Fibroblast of skin of left biceps (primary cell): Measurements from ENCODE around the gene TRA2B.
"Not testable (repeated sequence)": the region's sequence is repeated elsewhere in the genome, so short reads cannot be mapped to it uniquely, and the experiment has no call there.

Experiments used
- DNase-seq, 2 experiments: peaks; one replicate each; pipeline ENCODE4 v3.0.0-alpha.2; 2013; ENCODE audit warnings: low read depth in 2 of 2

TRA2B gene

DNA sequence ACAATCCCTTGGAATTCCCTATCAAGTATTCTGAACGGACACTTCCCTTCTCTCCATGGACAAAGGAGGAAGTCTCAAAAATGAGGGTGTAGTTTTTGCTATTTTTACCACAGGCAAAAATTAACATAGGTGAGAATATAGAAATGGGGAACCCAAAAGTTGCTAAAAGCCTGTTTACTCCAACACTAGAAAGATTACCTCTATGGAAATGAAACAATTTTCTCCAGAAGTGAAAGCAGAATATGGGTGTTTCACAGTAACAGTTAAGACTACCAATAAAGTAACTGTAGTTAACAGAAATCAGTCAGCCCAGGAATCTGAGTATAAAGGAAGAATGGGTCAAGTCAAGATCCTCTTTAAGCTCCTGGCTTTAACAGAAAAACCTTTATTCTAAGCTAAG lies 9.3 kb downstream of the TRA2B start:
- DNase-seq = no peak

DNA sequence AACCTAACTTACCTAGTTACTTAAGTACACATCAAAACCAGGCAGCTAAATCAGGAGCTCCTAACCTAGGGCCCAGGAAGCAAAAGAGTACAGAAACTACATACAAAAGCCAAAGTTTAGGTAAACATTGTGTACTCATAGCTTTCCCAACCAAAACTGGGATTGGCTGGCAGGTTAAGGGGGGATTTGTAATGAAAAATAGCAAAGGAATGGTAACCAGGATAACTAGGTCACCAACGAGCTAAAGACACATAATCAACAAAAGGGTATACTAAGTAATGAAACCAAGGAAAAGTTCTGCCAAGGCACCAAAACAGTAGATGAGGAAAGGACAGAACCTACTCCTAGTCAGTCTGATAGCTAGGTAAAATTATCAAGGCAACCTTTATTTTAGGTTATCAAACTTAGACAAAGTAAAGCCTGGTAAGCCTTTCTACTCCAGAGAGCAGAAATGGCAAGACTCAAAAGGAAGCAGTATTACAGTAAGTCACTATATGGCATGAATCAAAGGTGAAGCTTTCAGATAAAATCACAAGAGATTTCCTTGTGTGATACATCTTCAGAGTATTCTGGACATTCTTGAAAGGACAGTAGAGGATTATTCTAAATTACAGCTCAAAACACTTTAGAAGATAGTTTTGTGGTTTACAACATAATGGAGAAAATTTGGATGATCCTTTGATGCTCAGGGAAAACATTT lies 10.2 kb downstream of the TRA2B start:
- DNase-seq = no peak

DNA sequence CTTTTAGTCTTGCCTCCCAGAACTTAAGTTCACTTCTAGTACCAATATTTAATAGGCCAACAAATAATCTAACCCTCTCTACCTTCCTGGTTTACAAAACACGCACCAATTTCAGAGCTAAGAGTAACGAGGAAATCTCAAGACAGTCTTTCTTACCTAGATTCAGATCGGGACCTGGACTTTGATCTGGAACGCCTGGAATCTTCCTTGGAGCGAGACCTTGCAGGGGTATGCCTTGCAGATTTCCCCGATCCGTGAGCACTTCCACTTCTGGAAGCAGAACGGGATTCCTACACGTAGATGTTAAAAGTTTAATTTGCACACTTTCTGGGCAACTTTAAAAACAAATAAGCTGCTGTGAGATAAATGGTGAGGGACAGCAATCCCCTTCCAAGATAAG lies 11.4 kb downstream of the TRA2B start:
- DNase-seq = no peak

DNA sequence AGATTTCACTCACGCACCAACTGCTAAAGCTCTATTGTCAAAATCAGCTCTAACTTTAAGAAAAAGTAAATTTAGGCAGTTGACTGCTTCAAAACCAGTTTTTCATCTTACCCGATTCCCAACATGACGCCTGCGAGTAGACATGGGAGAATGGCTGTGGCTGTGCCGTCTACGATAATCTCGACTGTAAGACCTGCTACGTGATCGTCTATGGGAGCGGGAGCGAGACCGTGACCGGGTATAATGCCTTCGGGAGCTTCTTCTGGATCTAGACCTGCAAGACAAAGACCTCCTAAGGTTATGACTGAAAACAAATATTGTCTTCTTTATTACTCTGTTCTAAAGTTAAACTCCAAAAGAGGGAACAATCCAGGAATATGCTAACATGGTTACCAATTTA lies 12.5 kb downstream of the TRA2B start:
- DNase-seq = no peak

DNA sequence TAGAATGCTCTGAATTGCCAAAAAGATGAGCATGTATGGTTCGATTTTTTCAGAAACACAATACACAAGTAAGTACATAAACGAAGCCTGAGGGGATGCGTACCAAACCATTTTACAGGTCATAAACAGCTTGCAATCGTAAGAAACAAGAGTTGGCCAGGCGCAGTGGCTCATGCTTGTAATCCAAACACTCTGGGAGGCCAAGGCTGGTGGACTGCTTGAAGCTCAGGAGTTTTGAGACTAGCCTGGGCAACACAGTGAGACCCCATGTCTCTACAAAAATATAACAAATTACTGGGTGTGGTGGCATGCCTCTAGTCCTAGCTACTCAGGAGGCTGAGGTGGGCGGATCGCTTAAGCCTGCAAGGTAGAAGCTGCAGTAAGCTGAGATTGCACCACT lies 13.4 kb downstream of the TRA2B start:
- DNase-seq = no peak

DNA sequence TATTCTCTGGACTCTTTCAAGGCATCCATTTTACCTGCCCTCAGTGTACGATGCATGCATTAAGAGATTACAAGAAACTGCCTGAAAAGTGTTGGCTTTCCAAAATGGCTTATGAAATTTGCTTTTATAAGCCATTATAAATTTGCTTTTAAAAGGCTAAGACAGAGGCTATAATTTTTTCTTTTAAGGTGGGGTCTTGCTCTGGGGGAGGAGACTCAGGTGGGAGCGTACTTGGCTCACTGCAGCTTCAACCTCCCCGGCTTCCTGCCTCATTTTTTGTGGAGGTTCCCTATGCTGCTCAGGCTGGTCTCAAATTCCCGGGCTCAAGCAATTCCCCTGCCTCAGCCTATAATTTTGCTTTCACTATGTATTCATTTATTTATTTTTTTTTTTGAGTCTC lies 17.6 kb downstream of the TRA2B start:
- no peak for DNase-seq

DNA sequence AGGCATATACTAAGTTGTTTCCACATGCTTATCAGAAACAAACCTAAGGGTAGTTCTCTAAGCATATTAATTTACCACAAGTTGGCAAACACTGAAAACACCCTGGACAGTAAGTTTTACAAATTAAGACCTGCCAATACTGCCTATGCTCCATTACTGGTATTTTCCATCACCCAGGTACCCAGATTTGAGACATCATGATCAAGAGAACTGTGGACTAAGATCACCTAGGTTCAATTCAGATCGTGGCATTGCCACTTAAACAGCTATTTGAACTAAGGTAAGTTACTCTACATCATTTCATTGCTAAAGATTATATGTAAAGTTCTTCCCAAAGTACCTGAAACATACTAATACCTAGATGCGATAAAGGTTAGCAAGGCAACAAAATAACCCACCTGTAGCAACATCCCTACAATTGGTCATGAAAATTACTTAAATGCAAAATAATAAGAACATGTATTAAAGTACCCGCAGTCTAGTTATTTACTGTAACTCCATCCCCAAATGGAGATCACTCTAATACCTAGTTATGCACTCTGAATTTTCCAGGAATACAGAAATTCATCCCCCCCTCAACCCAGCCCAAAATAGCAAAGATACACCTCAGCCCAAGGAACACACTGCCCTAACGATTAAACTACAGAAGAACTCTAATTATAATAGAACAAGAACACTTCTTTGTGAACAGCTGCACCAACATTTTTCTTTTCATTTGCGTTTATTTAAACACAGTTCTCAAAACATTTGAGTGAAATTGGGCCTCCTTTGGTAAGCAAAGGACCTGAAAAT lies 21.6 kb downstream of the TRA2B start:
- DNase-seq = no peak

DNA sequence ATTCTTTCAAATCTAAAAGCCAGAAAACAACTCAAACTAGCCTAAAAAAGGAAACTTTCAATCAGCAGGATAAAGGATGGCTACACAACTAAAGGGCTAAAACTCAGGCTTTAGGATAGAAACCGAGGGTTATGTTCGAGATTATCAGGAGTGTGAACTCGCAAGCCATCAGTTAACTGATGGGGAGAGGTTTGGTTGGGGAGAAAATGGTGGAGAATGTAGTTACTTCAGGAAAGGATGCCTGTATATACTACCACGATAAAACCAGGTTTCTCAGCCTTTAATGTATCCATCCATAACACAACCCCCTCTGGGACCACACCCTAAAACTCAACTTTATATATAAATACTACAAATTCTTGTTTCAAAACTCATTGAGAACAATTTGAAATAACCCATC lies 22.2 kb downstream of the TRA2B start:
- DNase-seq = no peak

DNA sequence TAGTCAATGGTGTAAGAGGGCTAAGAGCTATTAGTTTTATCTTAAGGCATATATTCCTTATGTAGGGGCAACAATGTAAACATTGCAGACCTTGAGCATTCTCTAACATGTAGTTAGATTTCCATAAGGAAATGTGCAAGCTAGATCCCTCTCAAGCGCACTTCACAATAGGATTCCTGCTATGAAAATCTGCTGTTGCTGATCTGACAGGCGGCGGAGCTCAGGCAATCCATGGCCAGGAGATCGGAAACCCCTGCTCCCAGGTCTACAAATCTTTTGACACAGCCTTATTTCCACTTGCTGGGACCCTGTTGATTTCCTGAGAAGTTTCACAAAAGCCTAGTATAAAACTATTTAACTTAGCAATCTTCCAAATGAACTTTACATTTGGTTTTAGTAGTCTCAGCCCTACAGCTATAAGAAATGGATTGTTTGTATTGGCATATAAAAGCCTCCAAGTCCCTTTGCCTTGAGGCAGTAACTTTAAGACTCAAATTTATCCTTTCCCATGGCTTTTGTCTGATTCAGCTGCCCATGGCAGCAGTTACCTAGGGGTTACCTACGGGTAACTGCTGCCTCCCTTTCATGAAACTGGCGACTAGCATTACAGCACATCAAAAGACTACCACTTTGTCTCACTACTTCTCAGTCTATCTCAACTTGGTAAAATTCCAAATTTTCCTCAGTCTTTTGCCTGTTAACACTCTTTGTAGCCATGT lies 22.7 kb downstream of the TRA2B start:
- DNase-seq = no peak

DNA sequence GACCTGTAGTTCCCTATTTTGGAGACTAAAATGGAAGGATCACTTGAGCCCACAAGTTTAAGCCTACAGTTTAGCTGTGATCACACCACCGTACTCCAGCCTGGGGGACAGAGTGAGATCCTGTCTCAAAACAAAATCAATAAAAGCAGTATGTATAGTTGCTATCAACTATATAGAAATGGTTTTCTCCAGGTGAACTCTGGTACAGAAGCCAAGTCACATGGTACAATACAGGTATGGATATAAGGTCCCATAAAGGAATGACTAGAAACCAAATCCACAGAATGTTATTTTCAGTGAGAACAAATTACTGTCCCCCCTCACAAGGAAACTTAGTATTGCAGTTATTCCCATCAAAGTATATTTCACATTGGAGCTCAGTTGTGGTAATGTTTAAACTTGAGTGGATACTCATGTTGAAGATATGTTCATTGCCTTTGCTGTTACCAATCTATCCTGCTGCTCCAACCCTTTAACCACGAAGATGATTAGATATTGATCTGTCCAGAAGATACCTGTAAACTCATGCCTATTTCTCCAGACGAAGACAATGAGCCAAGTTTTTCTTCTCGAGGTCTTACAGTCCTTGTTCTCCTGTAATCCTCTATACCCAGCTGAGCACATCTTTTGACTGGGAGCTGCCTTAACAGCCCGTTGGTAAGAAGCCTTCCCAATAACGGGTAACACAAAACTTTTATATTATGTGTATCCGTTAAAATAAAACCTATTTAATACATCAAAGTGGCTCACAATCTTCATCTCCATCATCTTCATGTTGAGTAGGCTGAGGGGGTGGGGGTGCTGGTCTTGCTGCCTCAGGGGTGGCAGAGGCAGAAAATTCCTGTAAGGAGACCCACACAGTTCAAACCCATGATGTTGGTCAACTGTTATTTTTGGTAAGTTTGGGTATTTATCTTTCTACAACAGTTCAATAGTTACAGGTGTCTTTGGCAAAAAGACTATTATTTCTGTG lies 24.6 kb downstream of the TRA2B start:
- DNase-seq = no peak

DNA sequence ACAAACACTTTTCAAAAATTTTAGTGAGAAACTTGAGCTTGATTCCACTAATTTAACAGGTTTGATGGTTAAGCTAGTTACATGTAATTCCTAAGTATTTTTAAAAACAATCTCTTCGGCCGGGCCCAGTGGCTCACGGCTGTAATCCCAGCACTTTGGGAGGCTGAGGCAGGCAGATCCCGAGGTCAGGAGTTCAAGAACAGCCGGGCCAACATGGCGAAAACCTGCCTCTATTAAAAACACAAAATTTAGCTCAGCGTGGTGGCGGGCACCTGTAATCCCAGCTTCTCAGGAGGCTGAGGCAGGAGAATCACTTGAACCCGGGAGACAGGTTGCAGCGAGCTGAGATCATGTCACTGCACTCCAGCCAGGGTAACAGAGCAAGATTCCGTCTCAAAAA lies 25.3 kb downstream of the TRA2B start:
- DNase-seq = no peak

DNA sequence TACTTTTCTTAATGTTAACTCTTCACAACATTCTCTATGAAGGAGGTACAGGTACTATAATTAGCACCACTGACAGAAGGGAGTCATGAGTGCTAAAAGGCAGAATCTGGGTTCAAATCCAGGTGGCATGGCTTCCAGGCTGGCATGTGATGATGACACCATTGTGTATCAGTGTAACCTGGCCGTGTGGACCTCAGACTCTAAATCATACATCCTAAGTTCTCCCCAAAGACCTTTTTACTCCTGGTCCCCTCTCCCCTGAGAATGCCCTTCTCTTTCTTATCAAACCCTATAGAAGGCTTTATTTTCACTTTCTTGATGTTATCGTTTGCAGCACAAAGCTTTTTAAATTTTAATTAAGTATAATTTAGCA lies 26.8 kb downstream of the TRA2B start:
- DNase-seq = not testable (repeated sequence)

DNA sequence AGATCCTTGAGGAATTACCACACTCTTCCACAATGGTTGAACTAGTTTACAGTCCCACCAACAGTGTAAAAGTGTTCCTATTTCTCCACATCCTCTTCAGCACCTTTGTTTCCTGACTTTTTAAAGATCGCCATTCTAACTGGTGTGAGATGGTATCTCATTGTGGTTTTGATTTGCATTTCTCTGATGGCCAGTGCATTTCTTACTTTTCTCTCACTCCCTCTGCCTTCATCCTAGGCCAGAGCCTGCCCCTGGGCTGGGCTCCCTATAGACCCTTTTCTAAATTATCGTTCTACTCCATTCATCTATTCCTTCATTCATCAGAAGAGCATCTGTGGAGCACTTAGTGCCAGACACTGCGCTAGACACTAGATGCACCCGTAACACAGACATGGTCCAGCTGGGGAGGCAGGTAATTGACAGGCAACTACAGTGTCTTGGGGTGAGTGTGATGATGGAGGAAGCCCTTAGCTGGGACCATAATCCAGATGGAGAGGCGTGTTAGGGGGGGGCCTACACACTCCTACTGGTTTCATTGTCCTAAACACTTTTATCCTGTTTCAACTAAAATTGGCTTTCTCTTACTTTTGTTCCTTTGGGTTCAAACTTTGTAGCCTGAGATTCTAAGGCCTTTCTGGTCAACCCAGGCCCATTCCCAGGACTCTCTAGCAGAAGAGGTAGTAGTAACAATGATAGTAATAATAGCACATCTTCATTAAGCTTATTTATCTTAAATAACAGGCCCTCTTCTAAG lies 27.3 kb downstream of the TRA2B start:
- not testable (repeated sequence) for DNase-seq

DNA sequence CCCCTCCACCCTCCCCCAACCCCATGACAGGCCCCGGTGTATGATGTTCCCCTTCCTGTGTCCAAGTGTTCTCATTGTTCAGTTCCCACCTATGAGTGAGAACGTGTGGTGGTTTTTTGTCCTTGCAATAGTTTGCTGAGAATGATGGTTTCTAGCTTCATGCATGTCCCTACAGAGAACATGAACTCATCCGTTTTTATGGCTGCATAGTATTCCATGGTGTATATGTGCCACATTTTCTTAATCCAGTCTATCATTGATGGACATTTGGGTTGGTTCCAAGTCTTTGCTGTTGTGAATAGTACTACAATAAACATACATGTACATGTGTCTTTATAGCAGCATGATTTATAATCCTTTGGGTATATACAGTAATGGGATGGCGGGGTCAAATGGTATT lies 27.9 kb downstream of the TRA2B start:
- DNase-seq = not testable (repeated sequence)

DNA sequence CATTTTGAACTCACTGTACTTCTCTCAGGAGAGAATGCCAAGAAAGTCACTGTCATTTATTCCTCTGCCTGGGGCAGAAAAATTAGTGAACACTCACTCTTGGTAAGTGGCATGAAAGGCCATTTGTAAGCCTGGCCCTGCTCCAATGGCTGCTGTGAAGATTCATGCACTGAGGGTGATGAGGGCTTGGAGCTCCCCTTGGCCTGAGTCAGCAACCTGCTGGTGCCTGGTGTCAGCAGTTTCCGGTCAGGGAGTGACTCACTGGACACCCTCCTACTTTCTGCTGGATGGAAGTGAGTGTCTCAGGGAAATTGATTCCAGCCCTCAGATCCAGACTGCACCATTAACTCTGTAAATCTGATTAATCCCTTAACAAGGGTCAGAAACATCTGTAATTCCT lies 37.6 kb downstream of the TRA2B start:
- DNase-seq = peak; percentile 41 to 46

DNA sequence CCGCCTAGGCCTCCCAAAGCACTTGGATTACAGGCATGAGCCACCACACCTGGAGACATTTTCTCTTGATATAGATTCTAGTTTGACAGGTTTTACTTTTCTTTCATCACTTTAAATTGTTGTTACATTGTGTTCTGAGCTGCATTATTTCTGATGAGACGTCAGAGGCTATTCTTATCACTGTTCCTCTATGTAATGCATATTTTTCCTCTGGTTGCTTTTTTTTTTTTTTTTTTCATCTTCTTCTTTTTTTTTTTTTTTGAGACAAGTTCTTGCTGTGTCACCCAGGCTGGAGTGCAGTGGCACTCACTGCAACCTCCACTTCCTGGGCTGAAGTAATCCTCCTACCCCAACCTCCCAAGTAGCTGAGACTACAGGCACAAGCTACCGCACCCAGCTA lies 41.2 kb downstream of the TRA2B start:
- no peak for DNase-seq

DNA sequence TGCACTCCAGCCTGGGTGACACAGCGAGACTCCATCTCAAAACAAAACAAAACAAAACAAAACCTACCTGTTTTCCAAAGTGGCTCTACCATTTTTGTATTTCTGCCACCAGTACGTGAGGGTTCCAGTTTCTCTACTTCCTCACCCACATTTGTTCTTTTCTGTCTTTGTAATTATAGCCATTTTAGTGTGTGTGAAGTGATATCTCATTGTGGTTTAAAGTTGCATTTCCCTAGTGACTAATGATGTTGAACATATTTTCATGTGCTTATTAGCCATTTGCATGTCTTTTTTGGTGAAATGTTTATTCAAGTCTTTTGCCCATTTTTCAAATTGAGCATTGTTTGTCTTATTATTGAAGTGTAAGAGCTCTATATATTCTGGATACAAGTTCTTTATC lies 50.7 kb downstream of the TRA2B start:
- no peak for DNase-seq

DNA sequence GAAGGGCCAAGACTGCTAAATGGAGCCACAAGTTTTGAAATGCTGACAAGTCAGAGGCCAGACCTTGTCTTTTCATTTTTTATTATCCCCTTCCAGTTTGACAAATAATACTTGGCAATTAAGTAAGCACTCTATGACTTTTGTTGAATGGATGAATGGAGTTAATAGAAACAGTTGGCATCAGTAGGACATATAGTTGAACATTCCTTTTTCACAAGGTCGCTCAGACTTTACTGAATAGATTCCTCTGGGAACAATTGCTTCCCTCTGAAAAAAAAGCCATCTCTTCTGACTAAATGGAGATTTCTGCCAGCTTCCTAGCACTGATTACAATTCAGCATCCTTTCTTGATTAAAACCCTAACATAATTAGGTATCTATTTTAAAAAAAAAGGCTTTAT lies 53.2 kb downstream of the TRA2B start:
- no peak for DNase-seq

DNA sequence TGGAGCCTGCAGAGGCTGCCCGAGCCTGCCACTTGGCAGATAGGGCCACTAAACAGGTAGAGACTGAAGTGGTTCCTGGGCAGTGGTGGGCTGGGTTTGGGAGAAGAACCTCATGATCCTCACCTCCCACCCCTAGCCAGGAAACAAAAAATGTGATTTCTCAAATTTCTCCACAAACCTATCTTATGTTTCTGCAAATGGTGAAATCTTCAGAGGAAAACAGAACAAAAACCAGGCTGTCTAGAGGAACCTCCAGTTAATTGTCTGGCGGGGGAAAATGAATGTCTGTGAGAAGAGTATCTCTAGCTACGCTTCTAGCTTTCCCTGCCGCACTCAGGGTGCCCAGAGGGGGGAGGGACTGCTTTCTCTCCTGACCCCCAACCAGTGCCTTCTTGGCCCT lies 55.9 kb downstream of the TRA2B start:
- DNase-seq = no peak

DNA sequence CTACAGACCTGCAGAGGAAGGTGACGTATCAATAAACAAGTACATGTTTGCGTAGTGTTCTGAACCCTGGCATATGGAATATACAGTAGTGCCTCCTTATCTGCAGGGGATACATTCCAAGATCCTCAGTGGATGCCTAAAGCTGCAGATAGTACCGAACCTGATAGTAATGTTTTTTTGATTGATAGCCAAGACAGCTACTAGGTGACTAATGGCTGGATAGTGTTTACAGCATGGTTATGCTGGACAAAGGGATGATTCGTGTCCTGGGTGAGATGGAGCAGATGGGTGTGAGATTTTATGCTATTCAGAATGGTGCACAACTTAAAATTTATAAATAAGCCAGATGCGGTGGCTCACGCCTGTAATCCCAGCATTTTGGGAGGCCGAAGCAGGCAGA lies 57.2 kb downstream of the TRA2B start:
- DNase-seq = no peak

DNA sequence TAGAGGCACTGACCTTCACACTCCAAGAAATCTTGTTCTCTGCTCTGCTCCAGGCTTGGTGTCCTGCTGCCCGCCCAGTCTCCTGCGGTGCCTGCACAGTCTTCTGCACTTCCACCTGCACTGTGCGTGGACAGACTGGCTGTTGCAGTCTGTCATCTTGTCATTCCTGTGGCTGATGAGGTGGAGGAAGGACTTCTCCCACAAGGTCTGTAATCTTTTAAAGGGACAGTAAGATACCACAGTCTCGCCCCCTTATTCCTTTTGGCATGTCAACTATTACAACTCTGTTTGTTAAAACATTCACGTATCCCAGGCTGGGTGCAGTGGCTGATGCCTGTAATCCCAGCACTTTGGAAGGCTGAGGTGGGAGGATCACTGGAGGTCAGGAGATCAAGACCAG lies 58.9 kb downstream of the TRA2B start:
- no peak for DNase-seq
